ENCODE results near the gene CHRND. TPM values are rescaled to one million over a fixed set of nuclear protein-coding genes. Genes with fewer than 3 reads are reported as not detected.

CHRND gene
- total RNA-seq, 1 experiment from 2014 or later: not detected

DNA sequence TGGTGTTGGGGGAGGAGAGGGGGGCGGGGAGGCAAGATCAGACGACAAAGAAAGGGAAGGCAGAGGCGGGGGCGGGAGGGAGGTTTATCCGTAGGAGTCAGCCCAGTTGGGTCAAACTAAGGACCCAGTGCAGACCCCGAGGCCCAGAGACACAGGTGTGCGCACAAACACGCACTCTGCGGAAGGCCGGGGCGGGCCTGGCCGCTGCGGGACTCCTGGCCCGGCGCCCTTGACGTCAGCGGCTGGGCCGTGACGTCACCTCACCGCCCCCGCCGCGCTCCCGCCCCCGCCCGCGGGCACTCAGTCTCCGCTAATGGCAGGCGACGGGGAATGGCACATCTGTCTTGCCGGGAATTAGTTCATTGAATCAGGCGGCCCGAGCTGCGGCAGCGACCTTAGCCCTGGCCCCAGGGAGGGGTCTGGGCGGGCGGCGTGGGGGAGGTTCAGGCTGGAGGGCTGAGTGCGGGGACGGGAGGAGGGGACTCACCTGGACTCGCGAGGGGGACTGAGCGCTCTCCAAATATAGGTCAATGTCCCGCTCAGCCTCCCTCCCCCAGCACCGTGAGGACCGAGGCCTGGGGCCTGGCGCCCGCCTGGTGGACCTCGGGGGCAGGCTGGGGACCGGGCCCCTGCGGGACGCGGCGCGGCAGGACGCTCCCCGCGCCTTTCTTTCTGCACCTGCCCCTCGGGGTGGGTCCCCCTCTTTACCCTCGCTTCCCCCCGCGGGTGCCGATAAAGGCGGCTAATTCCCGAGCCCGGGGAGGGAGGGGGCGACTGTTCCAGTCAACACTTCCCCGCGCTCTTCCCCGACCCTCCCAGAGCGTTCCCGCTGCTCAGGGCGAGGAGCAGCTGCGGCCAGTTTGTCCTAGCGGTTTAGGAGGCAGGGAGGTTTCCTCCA, 22.8 kb upstream of the CHRND start:
- no peak for DNase-seq (ENCODE audit: low read depth)

DNA sequence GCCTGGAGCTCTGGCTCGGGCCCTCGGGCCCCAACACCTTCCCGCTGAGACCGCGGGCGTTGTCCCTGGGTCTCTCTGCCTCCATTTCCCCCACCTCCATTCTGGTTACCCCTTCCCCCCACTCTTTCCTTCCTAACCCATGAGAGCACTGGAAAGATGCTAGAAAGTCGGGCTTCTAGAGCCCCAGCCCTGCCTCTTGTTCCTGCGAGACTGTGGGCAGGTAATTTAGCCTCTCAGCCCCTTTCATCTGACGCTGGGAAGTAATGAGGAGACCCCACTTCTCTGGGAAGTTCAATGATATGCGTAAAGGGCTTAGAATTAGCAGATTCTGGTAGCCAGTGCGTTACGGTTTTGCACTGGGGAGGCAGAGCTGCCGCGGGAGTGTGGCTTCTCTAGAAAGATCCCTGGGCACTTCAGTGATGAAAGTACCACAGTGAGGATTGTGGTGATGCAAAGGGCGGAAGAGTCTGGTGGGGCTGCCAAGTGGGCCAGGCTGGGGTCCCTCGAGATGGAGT, 22.1 kb upstream of the CHRND start:
- no peak for DNase-seq (ENCODE audit: low read depth)

DNA sequence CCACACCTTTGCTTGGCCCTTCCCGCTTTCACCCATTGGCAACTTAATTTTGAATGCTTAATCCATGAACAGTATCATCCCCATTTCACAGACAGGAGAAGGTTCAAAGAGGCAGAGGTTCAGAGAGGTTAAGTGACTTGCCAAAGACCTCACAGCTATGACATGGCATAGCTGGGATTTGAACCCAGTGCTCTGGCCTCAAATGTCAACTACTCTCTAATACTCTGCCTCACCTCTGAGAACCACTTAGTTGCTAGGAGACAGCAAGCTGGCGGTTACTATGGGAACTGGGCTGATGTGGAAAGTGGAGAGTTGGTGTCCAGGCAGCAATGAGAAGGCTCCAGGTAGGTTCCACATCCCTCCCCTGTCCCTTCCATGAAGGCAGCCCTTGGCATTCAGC, 21.5 kb upstream of the CHRND start:
- no peak for DNase-seq (ENCODE audit: low read depth)

DNA sequence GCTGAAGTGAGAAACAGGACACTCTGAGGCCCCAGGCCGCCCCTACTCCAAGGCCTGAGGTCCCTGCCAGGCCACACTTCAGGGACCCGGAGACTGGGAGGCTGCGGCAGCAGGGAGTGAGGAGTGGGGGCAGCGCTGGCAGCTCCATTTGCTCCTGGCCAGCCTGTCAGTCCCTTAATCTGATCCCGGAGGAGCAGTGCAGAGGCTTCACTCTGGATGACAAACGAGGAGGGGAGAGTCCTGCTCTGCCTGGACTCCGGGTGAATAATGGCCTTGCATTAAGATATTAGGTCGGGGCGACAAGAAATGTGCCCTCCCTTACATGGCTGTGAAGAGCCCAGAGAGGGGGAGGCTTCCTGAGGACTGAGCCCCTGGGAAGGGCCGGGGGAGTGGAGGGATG, 20.1 kb upstream of the CHRND start:
- DNase-seq (ENCODE audit: low read depth): no peak

DNA sequence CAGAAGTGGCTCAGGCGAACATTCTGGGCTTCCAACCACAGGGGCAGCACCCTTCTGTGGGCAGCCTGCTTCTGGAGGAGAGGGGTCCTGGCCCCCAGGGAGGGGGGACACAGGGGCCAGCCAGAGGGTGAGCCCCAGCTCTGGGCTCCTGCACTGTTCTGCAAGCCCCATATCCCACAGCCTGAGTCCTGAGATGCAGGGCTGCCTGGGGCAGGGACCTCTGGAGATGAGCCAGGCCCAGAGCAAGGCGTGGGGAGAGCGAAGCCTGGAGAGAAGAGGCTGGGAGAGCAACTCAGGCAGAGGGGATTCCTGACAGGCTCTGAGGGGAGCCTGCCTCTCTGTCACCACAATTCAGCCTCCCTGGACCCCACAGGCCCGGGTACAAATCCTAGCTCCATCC, 19.3 kb upstream of the CHRND start:
- no peak for DNase-seq (ENCODE audit: low read depth)

DNA sequence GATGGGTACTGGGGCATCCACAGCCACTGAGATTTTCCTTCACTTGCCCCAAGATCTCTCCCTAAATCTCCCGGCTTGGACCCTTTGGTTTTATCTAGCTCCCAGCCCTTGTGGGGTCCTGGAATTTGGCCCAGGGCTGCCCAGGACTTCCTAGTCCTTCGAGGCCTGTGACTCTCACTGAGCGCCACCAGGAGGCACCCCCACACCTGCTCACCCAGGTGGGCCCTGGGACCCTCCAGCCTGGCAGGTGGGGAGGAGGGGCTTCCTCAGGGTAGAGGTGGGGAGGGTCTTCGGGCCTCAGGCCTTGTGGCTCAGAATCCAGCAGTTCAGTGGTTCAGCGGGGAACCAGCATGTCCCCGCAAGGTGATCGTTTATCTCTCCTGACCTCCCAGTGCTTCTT, 17.7 kb upstream of the CHRND start:
- no peak for DNase-seq (ENCODE audit: low read depth)

DNA sequence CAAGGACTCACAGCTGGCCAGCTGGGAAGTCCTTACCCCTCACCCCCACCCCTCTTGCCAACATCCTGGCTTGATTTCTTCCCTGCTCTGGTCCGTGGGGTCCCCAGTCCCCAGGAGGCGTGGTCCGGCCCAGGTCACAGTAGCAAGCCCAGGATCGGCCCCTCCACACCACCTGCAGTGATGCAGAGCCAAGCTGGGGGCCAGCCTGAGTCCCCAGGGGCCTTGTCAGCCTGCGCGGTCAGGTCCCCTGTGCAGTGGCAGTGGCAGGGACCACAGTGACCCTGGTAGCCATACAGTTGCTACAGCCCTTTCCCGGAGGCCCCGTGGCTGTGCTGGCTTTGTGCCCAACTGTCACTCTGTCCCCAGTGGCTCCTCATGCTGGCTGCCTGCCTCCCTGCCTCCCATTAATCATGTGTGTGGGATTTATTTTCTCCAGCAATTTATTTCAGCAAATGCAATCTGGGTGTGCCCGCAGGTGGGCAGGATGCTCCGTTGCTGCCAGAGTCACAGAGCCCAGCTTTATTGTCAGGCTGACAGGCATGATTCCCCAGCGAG, 14.5 kb upstream of the CHRND start:
- no peak for DNase-seq (ENCODE audit: low read depth)

DNA sequence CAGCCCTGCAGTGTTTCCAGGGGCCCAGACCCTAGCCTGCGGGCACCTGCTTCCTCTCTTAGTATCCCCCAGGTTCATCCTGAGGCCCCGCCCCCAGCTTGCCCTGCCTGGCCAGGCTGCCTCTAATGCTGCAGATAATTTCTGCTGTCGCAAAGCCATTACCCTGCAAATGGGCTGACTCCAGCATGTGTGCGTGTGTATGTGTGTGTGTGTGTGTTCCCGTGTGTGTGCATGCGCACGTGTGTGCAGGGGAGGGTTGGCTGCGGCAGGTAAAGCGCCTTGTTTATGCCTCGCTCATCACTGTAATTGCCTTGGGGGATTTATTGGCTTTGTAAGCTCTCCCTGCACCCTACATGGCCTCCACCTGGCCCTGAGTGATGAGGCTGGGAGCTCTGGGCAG, 13.4 kb upstream of the CHRND start:
- no peak for DNase-seq (ENCODE audit: low read depth)

DNA sequence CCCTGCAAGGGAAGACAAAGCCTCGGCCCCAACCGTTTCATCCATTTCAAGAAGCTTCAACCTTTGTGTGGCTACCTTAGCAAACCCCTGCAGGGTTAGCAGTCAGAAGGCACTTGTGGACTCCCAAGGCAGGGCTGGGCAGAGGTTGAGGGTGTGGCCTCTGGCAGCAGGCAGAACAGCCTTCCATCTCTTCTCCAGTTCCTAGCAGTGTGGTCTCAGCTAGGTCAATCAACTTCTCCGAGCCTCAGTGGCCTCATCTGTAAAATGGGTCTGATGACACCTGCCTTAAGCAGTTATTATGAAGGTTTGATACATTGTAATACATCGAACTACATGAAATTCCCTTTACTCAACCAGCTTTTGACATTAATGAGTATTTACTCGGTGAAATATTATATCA, 12.6 kb upstream of the CHRND start:
- no peak for DNase-seq (ENCODE audit: low read depth)

DNA sequence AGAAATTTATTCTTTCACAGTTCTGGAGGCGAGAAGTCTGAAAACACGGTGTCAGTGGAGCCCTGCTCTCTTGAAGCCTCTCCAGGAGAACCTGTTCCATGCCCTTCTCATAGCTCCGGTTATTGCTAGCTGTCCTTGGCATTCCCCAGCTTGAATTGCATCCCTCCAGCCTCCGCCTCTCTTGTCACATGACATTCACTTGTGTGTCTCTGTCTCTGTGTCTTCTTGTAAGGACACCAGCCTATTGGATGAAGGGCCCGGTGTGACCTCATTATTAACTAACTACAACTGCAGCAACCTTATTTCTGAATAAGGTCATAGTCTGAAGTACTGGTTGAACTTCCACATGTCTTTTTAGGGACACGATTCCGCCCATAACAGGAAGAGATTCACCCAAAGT, 10.3 kb upstream of the CHRND start:
- no peak for DNase-seq (ENCODE audit: low read depth)

DNA sequence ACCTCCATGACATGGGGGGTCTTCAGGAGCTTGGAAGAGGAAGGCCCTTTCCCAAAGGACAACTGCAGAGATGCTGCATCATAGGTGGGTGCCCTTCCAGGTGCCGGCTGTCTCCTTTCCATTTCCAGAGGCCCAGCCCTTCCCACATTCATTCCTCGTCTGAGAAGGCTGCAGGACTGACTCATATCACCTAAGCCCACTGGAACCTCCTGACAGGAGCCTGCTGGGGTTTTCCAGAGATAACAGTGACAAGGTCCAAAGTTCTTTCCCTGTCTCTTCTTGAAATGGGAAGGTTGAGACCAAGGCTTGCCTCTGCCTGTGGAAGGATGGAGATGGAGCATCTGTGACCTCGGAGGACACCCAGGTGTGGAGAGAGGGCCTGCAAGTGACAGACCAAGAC, 9.4 kb upstream of the CHRND start:
- DNase-seq (ENCODE audit: low read depth): no peak

DNA sequence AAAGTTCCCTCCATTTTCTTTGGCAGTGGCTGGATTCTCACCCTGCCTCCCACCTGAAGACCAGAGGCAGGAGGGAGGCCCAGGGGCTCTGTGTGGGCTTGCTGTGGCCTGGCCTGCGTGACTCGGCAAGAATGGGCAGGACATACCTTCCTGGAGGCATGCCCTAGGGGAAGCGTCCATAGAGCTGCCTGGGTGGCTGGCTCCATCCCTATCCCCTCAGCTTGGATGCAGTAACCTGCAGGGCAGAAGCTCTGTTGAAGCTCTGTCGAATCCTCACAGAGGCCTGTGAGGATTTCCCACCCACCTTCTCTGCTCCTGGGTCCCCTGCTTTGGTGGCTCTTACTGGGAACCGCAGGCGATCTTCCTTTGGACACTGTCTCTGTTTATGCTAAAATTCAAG, 7.1 kb upstream of the CHRND start:
- DNase-seq (ENCODE audit: low read depth): no peak

DNA sequence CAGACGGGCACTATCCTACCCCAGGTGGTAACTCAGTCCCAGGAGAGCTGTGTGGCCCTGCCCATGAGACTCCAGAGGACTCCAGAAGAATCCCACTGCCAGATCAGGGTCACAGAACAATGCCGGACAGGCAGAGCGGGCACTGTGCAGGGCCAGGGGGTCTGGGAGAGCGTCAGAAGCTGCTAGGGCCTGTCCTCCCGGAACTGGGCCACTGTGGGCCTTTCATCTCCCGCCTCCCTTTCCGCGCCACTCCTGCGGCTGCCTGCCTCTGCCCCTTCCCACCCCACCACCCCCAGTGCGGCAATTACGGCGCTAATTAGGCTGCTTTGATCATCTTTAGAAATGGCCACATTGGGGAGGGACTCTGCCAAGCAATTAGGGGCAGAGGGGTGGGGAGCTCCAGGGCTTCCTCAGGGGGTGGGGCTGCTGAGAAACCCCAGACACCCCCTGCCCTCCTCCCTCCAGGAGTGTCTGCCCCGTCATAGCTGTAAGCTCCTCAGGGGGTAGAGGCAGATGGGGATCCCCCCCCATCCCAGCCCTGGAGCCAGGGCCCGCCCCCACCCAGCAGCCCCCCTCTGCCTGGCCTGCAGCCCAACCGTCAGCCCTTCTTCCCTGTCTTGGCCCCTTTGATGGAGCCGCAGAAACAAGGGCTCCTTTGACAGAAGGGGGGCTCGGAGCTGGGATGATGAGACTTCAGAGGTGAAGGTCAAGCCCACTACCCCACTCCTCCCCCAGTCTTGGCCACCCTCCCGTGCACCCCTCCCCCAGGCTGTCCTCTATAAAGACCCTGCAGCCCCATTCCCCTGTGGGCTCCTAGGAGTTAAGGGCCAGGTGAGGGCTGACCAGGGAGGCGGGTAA, 6.2 kb upstream of the CHRND start, which contains the start of gene PRSS56:
Gene PRSS56 (plus strand): TSS at position 808 of the 858 bp plus-strand sequence. CDS start 211 bp downstream, outside the sequence.
- DNase-seq (ENCODE audit: low read depth): no peak

DNA sequence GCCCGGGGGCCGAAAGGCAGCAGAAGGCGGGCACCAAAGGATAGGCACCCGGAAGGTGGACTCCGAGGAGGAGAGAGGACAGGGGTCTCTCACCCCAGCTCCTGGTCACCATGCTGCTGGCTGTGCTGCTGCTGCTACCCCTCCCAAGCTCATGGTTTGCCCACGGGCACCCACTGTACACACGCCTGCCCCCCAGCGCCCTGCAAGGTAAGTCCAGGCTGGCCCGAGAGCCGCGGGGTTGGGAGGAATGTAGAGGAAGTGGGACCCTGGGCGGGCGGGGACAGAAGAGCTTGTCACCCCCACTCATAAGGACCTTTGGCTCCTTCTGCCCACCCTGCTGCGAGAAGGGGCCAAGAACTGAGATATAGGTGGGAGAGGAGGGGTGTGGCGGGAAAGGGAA, 5.5 kb upstream of the CHRND start:
- no peak for DNase-seq (ENCODE audit: low read depth)

DNA sequence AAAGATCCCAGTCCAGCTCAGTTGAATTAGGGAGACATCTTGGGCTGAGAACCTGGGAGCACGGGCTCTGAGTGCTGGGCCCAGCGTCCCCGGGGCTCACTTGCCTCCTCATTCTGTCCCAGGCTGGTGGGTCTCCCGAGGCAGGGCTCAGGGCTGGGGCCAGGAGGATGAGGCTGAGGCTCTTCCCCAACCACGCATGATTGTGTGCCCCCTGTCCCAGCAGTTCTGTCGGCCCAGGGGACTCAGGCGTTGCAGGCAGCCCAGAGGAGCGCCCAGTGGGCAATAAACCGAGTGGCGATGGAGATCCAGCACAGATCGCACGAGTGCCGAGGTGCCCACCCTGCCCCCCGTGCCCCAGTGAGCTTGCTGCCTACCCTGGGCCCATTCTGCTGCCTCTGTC, 4.9 kb upstream of the CHRND start:
- DNase-seq (ENCODE audit: low read depth): no peak

DNA sequence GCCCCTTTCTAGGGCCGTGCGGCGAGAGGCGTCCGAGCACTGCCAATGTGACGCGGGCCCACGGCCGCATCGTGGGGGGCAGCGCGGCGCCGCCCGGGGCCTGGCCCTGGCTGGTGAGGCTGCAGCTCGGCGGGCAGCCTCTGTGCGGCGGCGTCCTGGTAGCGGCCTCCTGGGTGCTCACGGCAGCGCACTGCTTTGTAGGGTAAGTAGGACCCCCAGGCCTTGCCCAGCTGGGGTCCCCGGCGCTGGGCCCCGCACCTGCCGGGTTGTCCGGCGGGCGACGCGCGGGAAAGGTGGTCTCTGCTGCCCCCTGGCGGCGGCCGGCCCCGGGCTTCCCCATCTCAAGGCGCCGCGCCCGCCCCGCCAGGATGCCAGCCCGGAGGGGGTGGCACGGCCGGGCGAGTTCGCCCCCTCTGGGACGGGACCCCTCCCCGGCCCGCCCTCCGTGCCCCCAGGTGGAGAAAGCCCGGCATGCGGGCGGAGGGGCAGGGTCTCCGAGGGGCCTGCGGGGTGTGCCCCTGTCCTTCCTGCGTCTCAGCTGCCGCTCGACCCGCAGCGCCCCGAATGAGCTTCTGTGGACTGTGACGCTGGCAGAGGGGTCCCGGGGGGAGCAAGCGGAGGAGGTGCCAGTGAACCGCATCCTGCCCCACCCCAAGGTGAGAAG, 3.9 kb upstream of the CHRND start:
- peak; percentile 45 for DNase-seq (ENCODE audit: low read depth)

DNA sequence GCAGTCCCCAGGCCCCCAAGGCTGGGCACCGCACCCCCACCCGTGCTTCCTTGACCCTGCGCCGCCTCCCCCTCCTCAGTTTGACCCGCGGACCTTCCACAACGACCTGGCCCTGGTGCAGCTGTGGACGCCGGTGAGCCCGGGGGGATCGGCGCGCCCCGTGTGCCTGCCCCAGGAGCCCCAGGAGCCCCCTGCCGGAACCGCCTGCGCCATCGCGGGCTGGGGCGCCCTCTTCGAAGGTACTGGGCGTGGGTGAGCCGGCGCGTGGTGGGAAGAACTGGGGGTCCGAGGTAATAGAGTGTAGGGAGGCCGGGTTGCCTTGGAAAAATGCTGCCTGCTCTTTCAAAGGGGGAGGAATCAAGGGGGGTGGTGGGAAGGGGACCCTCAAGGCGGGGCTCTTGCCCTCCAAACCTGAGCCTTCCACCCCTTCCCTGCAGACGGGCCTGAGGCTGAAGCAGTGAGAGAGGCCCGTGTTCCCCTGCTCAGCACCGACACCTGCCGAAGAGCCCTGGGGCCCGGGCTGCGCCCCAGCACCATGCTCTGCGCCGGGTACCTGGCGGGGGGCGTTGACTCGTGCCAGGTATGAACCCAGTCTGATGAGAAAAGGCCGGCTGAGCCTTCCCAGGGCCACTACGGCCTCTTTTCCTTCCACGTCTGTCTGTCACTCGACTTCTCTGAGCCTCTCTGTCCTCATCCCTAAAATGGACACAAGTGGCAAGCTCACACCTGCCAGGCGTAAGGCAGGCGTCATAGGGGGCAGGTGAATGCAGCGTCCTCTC, 3.1 kb upstream of the CHRND start:
- DNase-seq (ENCODE audit: low read depth): no peak

DNA sequence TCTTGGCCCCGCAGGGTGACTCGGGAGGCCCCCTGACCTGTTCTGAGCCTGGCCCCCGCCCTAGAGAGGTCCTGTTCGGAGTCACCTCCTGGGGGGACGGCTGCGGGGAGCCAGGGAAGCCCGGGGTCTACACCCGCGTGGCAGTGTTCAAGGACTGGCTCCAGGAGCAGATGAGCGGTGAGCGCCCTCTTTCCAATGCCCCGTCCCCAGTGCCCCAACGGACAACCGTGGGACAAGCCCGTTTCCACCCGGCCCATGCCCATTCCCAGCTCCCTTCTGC, 2.6 kb upstream of the CHRND start:
- peak; percentile 25 for DNase-seq (ENCODE audit: low read depth)

DNA sequence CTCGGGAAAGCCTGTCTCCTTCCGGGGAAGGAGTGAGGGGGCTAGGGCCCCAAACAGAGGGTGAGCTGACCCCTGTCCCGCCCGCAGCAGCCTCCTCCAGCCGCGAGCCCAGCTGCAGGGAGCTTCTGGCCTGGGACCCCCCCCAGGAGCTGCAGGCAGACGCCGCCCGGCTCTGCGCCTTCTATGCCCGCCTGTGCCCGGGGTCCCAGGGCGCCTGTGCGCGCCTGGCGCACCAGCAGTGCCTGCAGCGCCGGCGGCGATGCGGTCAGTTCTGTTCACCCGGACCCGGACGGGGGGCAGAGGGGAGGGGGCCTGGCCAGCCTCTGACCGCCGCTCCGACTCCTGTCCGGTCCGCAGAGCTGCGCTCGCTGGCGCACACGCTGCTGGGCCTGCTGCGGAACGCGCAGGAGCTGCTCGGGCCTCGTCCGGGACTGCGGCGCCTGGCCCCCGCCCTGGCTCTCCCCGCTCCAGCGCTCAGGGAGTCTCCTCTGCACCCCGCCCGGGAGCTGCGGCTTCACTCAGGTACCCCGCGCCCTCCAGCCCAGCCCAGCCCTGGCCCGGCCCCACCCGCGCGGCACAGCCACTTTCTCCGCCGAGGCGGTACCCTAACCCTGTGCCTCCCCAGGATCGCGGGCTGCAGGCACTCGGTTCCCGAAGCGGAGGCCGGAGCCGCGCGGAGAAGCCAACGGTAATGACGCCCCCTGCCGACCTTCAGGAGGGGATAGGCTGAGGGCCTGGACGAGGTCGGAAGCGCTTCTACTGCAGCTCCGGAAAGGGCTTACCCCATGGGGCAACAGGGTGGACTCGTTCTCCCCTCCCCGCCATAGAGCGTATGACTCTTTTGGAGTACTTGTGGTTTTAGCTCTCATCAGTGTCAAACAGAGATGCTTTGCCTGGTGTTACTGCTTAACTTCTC, 2.0 kb upstream of the CHRND start:
- DNase-seq (ENCODE audit: low read depth): peak; percentile 62

DNA sequence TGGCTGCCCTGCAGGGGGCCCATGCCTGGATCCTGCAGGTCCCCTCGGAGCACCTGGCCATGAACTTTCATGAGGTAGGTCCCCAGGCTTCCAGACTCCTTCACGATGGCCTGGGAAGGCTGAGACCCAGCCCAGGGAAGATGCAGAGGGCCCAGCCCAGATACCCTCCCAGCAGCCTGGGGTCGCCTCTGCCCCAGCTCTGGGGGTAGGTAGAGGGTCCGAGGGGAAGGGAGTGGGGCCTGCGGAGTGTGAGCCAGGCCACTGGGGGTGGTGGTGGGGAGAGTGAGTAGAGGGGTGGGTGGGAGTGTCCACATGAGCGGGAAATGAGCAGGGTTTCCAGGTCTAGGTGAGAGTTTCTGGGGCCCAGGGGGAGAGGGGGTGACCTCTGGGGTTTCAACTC, 1.2 kb upstream of the CHRND start:
- DNase-seq (ENCODE audit: low read depth): no peak

All from Daoy (cell line).